ENCODE data around the gene BBOF1.

The BBOF1 gene

GRCh38 chr14:74035556-74035955 is 16.4 kb downstream of the BBOF1 start:
- DNase-seq = no peak

GRCh38 chr14:74038020-74038859 is 19.1 kb downstream of the BBOF1 start:
- DNase-seq = peak; percentile 87

- DNase-seq = no peak
Observed at GRCh38 chr14:74042296-74042695, 23.1 kb downstream of the BBOF1 start.

GRCh38 chr14:74045522-74045921 is 26.4 kb downstream of the BBOF1 start:
- DNase-seq = no peak

- DNase-seq = no peak
Observed at GRCh38 chr14:74048281-74048680, 29.1 kb downstream of the BBOF1 start.

- no peak for DNase-seq
Observed at GRCh38 chr14:74049876-74050495, 30.8 kb downstream of the BBOF1 start.

GRCh38 chr14:74062809-74063150 is 43.6 kb downstream of the BBOF1 start:
- DNase-seq = no peak

- DNase-seq = no peak
Observed at GRCh38 chr14:74064426-74064825, 45.3 kb downstream of the BBOF1 start.

DNA sequence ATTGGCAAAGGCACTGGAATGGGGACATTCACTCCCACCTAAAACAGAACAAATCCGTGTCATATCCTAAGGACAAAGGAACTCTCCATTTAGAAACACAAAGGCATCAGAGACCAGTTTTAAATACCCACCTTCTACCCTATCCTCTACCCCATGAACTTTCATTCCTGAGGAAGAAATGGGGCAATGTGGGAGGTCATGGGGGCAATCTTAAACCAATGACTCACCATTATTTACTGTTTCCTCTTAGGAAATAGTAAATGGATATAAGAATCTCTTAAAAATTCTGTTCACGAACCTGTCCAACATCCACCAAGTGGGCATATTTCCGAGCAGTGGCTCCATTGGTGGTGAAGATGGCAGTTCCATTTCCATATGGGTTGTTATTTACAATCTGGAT is 45.7 kb downstream of the BBOF1 start:
- DNase-seq = no peak

- DNase-seq = no peak
Observed at GRCh38 chr14:74065746-74066575, 46.8 kb downstream of the BBOF1 start.

DNA sequence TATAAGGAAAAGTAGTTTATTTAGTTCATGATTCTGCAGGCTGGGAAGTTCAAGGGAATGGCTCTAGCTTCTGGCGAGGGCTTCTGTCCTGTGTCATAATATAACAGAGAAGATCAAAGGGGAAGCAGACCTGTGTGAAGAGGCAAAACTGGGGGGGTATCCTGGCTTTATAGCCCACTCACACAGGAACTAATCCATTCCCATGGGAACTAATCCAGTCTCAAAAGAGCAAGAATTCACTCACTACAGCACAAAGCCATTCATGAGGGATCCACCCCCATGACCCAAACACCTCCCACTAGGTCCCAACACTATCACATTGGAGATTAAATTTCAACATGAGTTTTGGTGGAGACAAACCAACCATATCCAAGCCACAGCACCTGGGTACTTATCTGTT is 58.3 kb downstream of the BBOF1 start:
- no peak for DNase-seq

DNA sequence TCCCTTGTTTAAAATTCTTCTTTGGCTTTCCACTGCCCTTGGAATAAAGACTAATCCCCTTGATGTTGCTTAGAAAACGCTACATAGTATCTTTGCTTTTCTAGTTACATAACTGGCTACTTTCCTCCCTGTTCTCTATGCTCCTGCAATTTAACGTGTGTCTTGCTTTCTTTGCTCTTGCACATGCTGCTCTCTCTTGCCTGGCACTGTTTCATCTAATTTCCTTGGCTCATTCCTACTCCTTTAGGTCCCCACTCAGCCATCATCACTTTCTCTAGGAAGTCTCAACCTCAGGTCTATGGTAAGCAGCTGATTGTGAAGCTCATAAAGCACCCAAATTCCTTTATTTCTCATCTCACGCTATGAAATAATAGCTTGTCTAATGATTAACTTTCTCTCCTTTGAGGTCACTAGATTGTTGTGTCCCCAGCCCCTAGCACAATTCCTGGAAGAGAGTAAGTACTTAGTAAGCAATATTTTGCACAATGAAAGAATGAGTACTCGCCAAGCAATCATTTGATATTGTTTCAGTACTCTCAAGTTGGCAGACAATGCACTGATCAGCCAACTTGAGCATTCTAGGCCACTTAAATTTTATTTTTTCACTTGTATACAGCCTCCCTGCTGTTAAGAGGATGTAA is 61.8 kb downstream of the BBOF1 start:
- no peak for DNase-seq

- DNase-seq = no peak
Observed at GRCh38 chr14:74081491-74081890, 62.3 kb downstream of the BBOF1 start.

DNA sequence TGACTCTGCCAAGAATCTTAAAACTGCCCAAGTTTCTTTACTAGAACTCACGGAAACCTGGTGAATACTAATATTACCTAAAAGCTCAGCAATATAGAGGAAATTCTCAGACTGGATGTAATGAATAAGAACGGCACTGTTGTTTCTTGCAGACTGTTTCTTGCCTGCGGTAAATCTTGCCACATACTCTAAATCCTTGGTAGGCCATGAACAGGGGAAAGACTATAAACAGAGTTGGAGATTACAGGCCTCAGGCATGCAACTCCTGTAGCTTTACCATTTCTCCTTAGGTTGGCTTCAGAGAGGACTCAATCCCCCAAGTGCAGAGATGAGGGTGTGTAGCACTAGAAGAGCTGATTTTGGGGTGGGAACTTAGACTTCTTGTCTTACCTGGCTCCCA is 64.0 kb downstream of the BBOF1 start:
- DNase-seq = no peak

DNA sequence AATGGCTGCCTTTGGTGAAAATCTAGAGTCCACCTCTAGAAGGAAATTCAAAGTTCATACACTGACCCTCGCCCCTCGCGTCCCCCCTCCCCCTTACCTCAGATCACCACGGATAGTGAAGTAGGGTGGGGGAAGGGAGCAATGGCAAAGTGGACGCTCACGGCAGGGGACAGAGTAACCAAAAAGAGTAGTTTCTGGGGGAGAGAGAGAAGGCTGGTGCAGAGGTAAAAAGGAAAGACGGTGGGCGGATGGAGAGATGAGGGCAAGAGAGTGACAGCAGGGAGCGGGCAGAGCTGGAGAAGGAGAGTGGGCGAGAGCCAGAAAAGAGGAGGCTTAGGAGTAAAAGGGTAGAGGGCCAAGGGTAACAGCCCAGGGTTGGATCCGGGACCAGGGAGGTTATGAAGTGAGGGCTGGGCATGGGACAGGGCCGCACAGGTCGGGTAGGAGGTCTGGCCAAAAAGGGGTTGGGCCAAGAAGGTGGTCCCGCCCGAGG is 64.7 kb downstream of the BBOF1 start:
- DNase-seq = no peak

GRCh38 chr14:74084277-74085046 is 65.3 kb downstream of the BBOF1 start, which contains the start of the genes ALDH6A1 and LIN52:
TSS of gene ALDH6A1 (minus strand) at chr14:74084453. CDS start at chr14:74084394, 59 bp downstream.
TSS of gene LIN52 (plus strand) at chr14:74084956. CDS start at chr14:74084975, 19 bp downstream.
- DNase-seq = peak; percentile 100

- DNase-seq = no peak
Observed at GRCh38 chr14:74085047-74085637, 66.0 kb downstream of the BBOF1 start.

- no peak for DNase-seq
Observed at GRCh38 chr14:74085828-74086227, 66.7 kb downstream of the BBOF1 start.

GRCh38 chr14:74089251-74090020 is 70.3 kb downstream of the BBOF1 start:
- no peak for DNase-seq

DNA sequence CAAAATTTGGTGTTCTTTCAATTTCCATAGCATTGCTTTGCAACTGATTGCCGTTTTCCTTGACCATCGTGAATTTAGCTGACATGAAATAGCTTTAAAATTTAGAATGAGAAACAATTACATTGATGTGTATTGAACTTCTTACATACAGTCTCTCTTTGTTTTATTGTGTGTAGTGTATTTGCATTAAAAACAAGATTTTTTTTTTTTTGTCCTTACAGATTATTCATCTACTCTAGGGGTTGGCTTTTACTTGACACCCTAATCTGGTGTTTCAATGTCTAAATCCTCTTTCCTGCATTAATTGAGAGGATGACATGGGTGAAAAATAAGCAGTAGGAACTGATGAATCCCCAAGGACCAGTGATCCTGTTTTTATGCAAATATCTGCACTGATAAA is 86.2 kb downstream of the BBOF1 start:
- no peak for DNase-seq

GRCh38 chr14:74109369-74109768 is 90.2 kb downstream of the BBOF1 start:
- DNase-seq = no peak

Measured in NCI-H1694 treated with DMSO at 0.1 percent for 48 hours (cell line).